Measurements from ENCODE around the gene TINCR.
"Not testable (repeated sequence)": the region's sequence is repeated elsewhere in the genome, so short reads cannot be mapped to it uniquely, and the experiment has no call there.

TINCR gene

DNA sequence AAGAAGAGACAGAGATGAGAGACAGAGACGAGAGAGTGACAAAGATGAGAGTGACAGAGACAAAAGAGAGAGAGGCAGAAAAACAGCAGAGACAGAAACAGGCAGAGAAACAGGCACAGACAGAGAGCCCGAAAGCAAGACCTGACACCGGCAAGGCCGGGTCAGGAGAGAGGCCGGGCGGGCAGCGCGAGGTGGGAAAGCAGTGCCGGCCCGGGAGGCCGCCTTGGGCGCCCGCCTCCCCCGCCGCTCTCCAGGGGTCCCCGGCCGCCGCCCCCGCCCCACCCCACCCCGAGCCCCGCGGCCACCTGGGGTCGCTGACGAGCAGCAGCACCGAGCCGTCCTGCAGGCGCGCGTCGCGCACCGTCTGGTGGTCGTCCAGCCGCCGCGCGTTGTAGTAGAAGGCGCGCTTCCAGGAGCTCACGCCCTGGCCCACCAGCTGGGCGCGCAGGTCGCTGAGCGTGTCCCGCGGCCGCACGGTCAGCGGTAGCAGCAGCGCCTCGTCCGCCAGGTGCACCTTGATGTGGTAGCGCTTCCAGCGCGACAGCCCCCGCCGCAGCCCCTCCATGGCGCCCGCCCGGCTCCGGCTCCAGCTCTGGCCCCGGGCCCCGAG is at the start of gene TINCR:
Gene TINCR, minus strand, starts transcription at position 594 of the 610 bp plus-strand sequence.
- H3K27me3 ChIP-seq (replicated peaks; ENCODE audit: control insufficient read depth, insufficient read depth, low read length): no peaks in the 10 kb centered on the region; the same call in 1 of the 2 replicates
- no peak within 1 kb of the TSS for H3K4me3 ChIP-seq (replicated peaks; ENCODE audit: low read depth, low read length)
- no peak for TF ChIP-seq CTCF (IDR thresholded peaks at IDR 0.05; ENCODE audit: insufficient read depth, low read length, poor library complexity, severe bottlenecking)
- H3K36me3 ChIP-seq (ENCODE audit: control insufficient read depth, insufficient read depth, low read length): no peaks in the 10 kb centered on the region
- DNase-seq (ENCODE audit: extremely low read depth, insufficient read length): no peak

DNA sequence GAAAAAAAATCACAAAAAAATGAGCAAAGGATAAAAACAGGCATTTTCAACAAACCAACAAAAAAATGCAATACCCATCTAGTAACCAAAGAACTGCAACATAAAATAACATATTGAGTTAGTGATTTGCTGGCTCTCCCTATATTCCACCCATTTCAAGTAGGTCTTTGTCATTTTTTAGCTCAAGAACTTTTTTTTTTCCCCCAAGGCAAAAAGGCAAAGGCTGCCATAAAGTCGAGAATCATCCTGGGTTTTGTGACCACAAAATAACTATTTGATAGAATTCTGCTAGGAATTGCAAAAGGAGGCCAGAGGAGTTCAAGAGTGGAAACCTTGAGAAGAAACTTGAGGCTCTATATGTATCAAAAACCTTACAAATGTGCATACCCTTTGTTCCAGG is 49.3 kb upstream of the TINCR start:
- peaks cover 27% of the 10 kb centered on the region for H3K36me3 ChIP-seq (ENCODE audit: control insufficient read depth, insufficient read depth, low read length)
- no peak for TF ChIP-seq CTCF (IDR thresholded peaks at IDR 0.05; ENCODE audit: insufficient read depth, low read length, poor library complexity, severe bottlenecking)
- DNase-seq (ENCODE audit: extremely low read depth, insufficient read length): no peak
- H3K4me3 ChIP-seq (replicated peaks; ENCODE audit: low read depth, low read length): no peak overlapping the region
- no peaks in the 10 kb centered on the region for H3K27me3 ChIP-seq (replicated peaks; ENCODE audit: control insufficient read depth, insufficient read depth, low read length)

DNA sequence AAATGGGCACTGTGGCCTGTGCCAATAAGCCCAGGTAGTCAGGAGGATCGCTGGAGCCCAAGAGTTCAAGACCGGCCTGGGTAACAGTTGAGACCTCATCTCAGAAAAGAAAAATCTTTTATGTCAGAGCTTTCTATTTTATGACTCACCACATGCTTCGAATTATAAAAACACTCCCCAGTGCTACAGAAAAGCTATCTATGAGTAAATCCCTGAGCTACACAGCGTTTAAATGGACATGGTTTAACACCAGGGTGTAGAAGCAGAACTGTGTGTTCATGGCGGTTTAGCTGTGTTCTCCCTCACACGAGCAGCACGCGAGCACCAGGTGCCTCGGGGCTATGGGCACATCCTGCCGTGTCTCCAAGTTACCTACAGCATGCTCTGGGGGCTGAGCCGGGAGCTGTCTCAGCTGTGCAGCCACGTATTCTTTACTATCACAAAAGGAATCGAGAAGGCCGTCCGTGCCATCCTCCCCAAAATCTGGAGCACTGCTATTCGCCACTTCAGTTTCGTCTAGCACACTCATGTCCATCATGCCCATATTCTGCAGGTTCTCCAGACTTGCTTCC is 48.1 kb upstream of the TINCR start:
- H3K27me3 ChIP-seq (replicated peaks; ENCODE audit: control insufficient read depth, insufficient read depth, low read length): no peaks in the 10 kb centered on the region
- peaks cover 25% of the 10 kb centered on the region for H3K36me3 ChIP-seq (ENCODE audit: control insufficient read depth, insufficient read depth, low read length)

GRCh38 chr19:5612891-5613865 is 45.4 kb upstream of the TINCR start:
- H3K27me3 ChIP-seq (replicated peaks; ENCODE audit: control insufficient read depth, insufficient read depth, low read length): no peaks in the 10 kb centered on the region
- no peak for TF ChIP-seq CTCF (IDR thresholded peaks at IDR 0.05; ENCODE audit: insufficient read depth, low read length, poor library complexity, severe bottlenecking)
- H3K36me3 ChIP-seq (ENCODE audit: control insufficient read depth, insufficient read depth, low read length): peaks cover 31% of the 10 kb centered on the region
- H3K4me3 ChIP-seq (replicated peaks; ENCODE audit: low read depth, low read length): no peak overlapping the region
- no peak for DNase-seq (ENCODE audit: extremely low read depth, insufficient read length)

More for the DNA sequence above, 48.1 kb upstream of the TINCR start:
- no peak for DNase-seq (ENCODE audit: extremely low read depth, insufficient read length)
- H3K4me3 ChIP-seq (replicated peaks; ENCODE audit: low read depth, low read length): no peak overlapping the region
- no peak for TF ChIP-seq CTCF (IDR thresholded peaks at IDR 0.05; ENCODE audit: insufficient read depth, low read length, poor library complexity, severe bottlenecking)

DNA sequence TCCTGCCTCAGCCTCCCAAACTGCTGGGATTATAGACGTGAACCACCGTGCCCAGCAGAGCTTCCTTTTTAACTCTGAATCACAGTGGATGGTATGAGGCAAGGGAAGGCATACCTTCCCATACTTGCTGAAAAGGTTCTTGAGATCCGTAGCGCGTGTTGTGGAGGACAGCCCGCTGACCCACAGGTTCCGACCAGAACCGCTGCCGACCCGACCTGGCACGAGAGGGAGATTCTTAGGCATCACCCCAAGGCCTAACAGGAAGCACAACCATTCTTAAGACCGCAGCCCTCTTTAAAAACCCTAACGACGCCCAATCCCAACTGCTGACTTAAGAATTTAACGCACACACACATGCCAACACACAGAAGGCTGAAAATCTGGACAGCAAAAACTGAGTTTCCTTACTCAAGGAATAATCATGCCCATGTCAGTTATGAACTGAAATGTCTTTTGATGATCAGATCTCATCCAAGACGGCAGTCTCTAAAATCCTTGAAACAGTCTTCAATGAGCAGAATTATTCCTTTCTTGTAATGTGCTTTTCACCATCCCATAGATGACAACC is 42.2 kb upstream of the TINCR start:
- DNase-seq (ENCODE audit: extremely low read depth, insufficient read length): no peak
- Histone ChIP-seq H3K4me3 (replicated peaks; ENCODE audit: low read depth, low read length) (no peak overlapping the region), H3K36me3 (ENCODE audit: control insufficient read depth, insufficient read depth, low read length) (peaks cover 35% of the 10 kb centered on the region), H3K27me3 (replicated peaks; ENCODE audit: control insufficient read depth, insufficient read depth, low read length) (no peaks in the 10 kb centered on the region)
- no peak for TF ChIP-seq CTCF (IDR thresholded peaks at IDR 0.05; ENCODE audit: insufficient read depth, low read length, poor library complexity, severe bottlenecking)

DNA sequence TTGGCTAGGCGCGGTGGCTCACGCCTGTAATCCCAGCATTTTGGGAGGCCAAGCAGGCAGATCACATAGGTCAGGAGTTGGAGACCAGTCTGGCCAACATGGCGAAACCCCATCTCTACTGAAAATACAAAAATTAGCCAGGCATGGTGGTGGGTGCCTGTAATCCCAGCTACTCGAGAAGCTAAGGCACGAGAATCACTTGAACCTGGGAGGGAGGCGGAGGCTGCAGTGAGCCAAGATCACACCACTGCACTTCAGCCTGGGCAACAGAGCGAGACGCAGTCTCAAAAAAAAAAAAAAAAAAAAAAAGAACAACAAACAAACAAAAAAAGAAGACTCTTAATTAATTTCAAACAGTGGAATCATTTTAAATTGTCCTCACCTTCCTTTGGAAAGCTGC is 41.0 kb upstream of the TINCR start:
- not testable (repeated sequence) for H3K4me3 ChIP-seq (replicated peaks; ENCODE audit: low read depth, low read length); DNase-seq (ENCODE audit: extremely low read depth, insufficient read length); H3K27me3 ChIP-seq (replicated peaks; ENCODE audit: control insufficient read depth, insufficient read depth, low read length)
- H3K36me3 ChIP-seq (ENCODE audit: control insufficient read depth, insufficient read depth, low read length): peaks cover 34% of the 10 kb centered on the region

Measured in GM06990 (cell line).